Measurements from ENCODE around the gene PTPN9.
"Not testable (repeated sequence)": the region's sequence is repeated elsewhere in the genome, so short reads cannot be mapped to it uniquely, and the experiment has no call there.

Gene PTPN9

GRCh38 chr15:75530169-75530568 lies 48.9 kb downstream of the PTPN9 start:
- DNase-seq, result no peak

- not testable (repeated sequence) for DNase-seq
Measured at GRCh38 chr15:75525756-75526155, 53.4 kb downstream of the PTPN9 start.

- no peak for DNase-seq
Measured at GRCh38 chr15:75523011-75523410, 56.1 kb downstream of the PTPN9 start.

GRCh38 chr15:75517233-75517632 lies 61.9 kb downstream of the PTPN9 start:
- DNase-seq, result no peak

GRCh38 chr15:75508840-75509532 lies 70.1 kb downstream of the PTPN9 start:
- peak; percentile 2 for DNase-seq

- no peak for DNase-seq
Measured at GRCh38 chr15:75502360-75502759, 76.8 kb downstream of the PTPN9 start.

- no peak for DNase-seq
Measured at GRCh38 chr15:75493732-75494131, 85.4 kb downstream of the PTPN9 start.

GRCh38 chr15:75483961-75484360 lies 95.2 kb downstream of the PTPN9 start:
- no peak for DNase-seq

GRCh38 chr15:75483556-75483955 lies 95.6 kb downstream of the PTPN9 start:
- not testable (repeated sequence) for DNase-seq

GRCh38 chr15:75483106-75483505 lies 96.0 kb downstream of the PTPN9 start:
- DNase-seq, result no peak

GRCh38 chr15:75480463-75480862 lies 98.7 kb downstream of the PTPN9 start:
- not testable (repeated sequence) for DNase-seq

GRCh38 chr15:75479670-75480069 lies 99.4 kb downstream of the PTPN9 start:
- DNase-seq, result no peak

- not testable (repeated sequence) for DNase-seq
Measured at GRCh38 chr15:75477094-75477493, 102.0 kb downstream of the PTPN9 start.

GRCh38 chr15:75468913-75469598 lies 110.1 kb downstream of the PTPN9 start:
- no peak for DNase-seq

- DNase-seq, result no peak
Measured at GRCh38 chr15:75460646-75461045, 118.5 kb downstream of the PTPN9 start.

GRCh38 chr15:75459581-75459980 lies 119.5 kb downstream of the PTPN9 start:
- DNase-seq, result no peak

GRCh38 chr15:75456710-75457109 lies 122.4 kb downstream of the PTPN9 start:
- DNase-seq, result no peak

GRCh38 chr15:75455982-75456531 lies 123.1 kb downstream of the PTPN9 start:
- DNase-seq, result peak; percentile 44

- peak; percentile 85 for DNase-seq
Measured at GRCh38 chr15:75455424-75455981, 123.6 kb downstream of the PTPN9 start.

GRCh38 chr15:75454471-75455378 lies 124.4 kb downstream of the PTPN9 start:
- peak; percentile 79 for DNase-seq

GRCh38 chr15:75453703-75454470 lies 125.2 kb downstream of the PTPN9 start:
- DNase-seq, result peak; percentile 91

Data from effector CD4-positive, alpha-beta T cell (primary cell).